H1 (cell line): ENCODE data around the gene ORAI3. TPM values are rescaled to one million over a fixed set of nuclear protein-coding genes. Genes with fewer than 3 reads are reported as not detected.
A peak's percentile ranks its signal among the peaks of the same experiment; 100 is the strongest.

Experiments
- CTCF ChIA-PET: fragments of 300-600 bp; sonication (Branson Sonifier 250); formaldehyde crosslinking; loops from one replicate; lab custom pipeline; 2021; ENCODE audit not compliant: partially characterized antibody; lab: Charles Lee
- POLR2A ChIA-PET: fragments of 300-600 bp; sonication (Branson Sonifier 250); formaldehyde crosslinking; loops from one replicate; lab custom pipeline; 2021; ENCODE audit warnings: inconsistent platforms; ENCODE audit not compliant: partially characterized antibody; lab: Charles Lee
- DNase-seq, 2 experiments: peaks; one replicate each; pipeline versions ENCODE4 v3.0.0 to v3.0.0-alpha.2; 2010 to 2022; ENCODE audit warnings: low spot score in 2 of 2, low read depth in 1 of 2, mixed read lengths in 1 of 2
- FAIRE-seq: peaks from 2 replicates; lab custom pipeline; 2011; peaks lifted over from hg19 to GRCh38; lab: Jason Lieb, UNC
- H2AFZ ChIP-seq: 2 replicates; pipeline ENCODE4 v1.8.1; 2012; ENCODE audit warnings: low read length, inconsistent platforms
- H2AK5ac ChIP-seq: 2 replicates; pipeline ENCODE4 v1.6.1; 2013; ENCODE audit warnings: low read depth, low read length
- H2BK120ac ChIP-seq: replicated peaks from 2 replicates; pipeline ENCODE3; 2013; ENCODE audit warnings: low read depth, low read length, inconsistent platforms
- H2BK12ac ChIP-seq: 2 replicates; pipeline ENCODE4 v1.6.1; 2013; ENCODE audit warnings: low read depth, low read length
- H2BK15ac ChIP-seq: 2 replicates; pipeline ENCODE4 v1.6.1; 2013; ENCODE audit warnings: low read length
- H2BK20ac ChIP-seq: 2 replicates; pipeline ENCODE4 v1.6.1; 2013; ENCODE audit warnings: low read length
- H2BK5ac ChIP-seq: 2 replicates; pipeline ENCODE4 v1.6.1; 2013; ENCODE audit warnings: low read depth, low read length
- H3K14ac ChIP-seq: 2 replicates; pipeline ENCODE4 v1.6.1; 2013; ENCODE audit warnings: inconsistent platforms; ENCODE audit not compliant: insufficient read length
- H3K18ac ChIP-seq: 2 replicates; pipeline ENCODE4 v1.6.1; 2013; ENCODE audit warnings: low read length; ENCODE audit errors: extremely low read depth
- H3K23ac ChIP-seq: 2 replicates; pipeline ENCODE4 v1.6.1; 2013; ENCODE audit warnings: inconsistent platforms; ENCODE audit not compliant: insufficient read length
- H3K23me2 ChIP-seq: 2 replicates; pipeline ENCODE4 v1.6.1; 2013; ENCODE audit warnings: low read depth, low read length
- H3K27ac ChIP-seq: 2 replicates; pipeline ENCODE4 v1.6.1; 2011; ENCODE audit warnings: low read depth, low read length, inconsistent platforms
- H3K27me3 ChIP-seq, 4 experiments: replicated peaks in 1 of 4; 1 replicate in 1 of 4; 2 replicates in 3 of 4; pipeline versions ENCODE4 v1.6.1 to v1.8.1; 2011 to 2013; ENCODE audit warnings: low read length in 3 of 4, mild to moderate bottlenecking in 3 of 4, inconsistent platforms in 2 of 4, mixed read lengths in 2 of 4, moderate library complexity in 1 of 4; ENCODE audit not compliant: control insufficient read depth in 3 of 4, insufficient read depth in 3 of 4; ENCODE audit errors: extremely low read depth in 1 of 4
- H3K36me3 ChIP-seq, 4 experiments: 2 replicates each; pipeline versions ENCODE4 v1.6.1 to v1.8.1; 2011 to 2013; ENCODE audit warnings: mild to moderate bottlenecking in 4 of 4, low read length in 3 of 4, moderate library complexity in 2 of 4, control low read depth in 1 of 4, inconsistent platforms in 1 of 4; ENCODE audit not compliant: insufficient read depth in 4 of 4, control insufficient read depth in 2 of 4
- H3K4ac ChIP-seq: replicated peaks from 2 replicates; pipeline ENCODE3; 2013; ENCODE audit warnings: low read length, low read depth, mixed read lengths, inconsistent platforms; ENCODE audit not compliant: insufficient read length
- H3K4me1 ChIP-seq, 4 experiments: replicated peaks in 1 of 4; 1 replicate in 1 of 4; 2 replicates in 3 of 4; pipeline versions ENCODE4 v1.6.1 to v1.8.1; 2011 to 2013; ENCODE audit warnings: low read length in 3 of 4, inconsistent platforms in 2 of 4, mixed read lengths in 1 of 4; ENCODE audit not compliant: insufficient read depth in 4 of 4, control insufficient read depth in 3 of 4
- H3K4me2 ChIP-seq, 2 experiments: 2 replicates each; pipeline versions ENCODE4 v1.6.1 to v1.8.1; 2011 to 2013; ENCODE audit warnings: low read depth in 2 of 2, low read length in 2 of 2, control low read depth in 1 of 2, inconsistent platforms in 1 of 2, mild to moderate bottlenecking in 1 of 2; ENCODE audit not compliant: insufficient read depth in 1 of 2
- H3K4me3 ChIP-seq, 4 experiments: fragments of 200-600, 300-600 bp in 1 of 4; sonication (generic), shearing (Covaris generic), sonication (Bioruptor Twin) in 1 of 4; 2 replicates each; pipeline versions ENCODE4 v1.5.1 to v1.8.1; 2011 to 2016; ENCODE audit warnings: low read length in 4 of 4, low read depth in 3 of 4, control low read depth in 2 of 4, inconsistent platforms in 2 of 4, mild to moderate bottlenecking in 2 of 4, mixed read lengths in 1 of 4, moderate library complexity in 1 of 4; ENCODE audit not compliant: insufficient read depth in 2 of 4; ENCODE audit errors: extremely low read depth in 1 of 4
- H3K56ac ChIP-seq: replicated peaks from 2 replicates; pipeline ENCODE3; 2013; ENCODE audit warnings: low read depth, mild to moderate bottlenecking, mixed read lengths, low read length, inconsistent platforms; ENCODE audit not compliant: insufficient read length
- H3K79me1 ChIP-seq: 2 replicates; pipeline ENCODE4 v1.6.1; 2013; ENCODE audit warnings: low read depth, low read length, control low read depth
- H3K79me2 ChIP-seq, 2 experiments: 2 replicates each; pipeline versions ENCODE4 v1.6.1 to v1.8.1; 2012 to 2013; ENCODE audit warnings: low read length in 2 of 2, mild to moderate bottlenecking in 2 of 2, inconsistent platforms in 1 of 2; ENCODE audit not compliant: insufficient read depth in 2 of 2, control insufficient read depth in 1 of 2
- H3K9ac ChIP-seq, 4 experiments: replicated peaks in 1 of 4; 1 replicate in 1 of 4; 2 replicates in 3 of 4; pipeline versions ENCODE4 v1.6.1 to v1.8.1; 2011 to 2013; ENCODE audit warnings: low read depth in 3 of 4, low read length in 3 of 4, control low read depth in 2 of 4, mild to moderate bottlenecking in 2 of 4, moderate library complexity in 2 of 4, inconsistent platforms in 1 of 4; ENCODE audit errors: extremely low read depth in 1 of 4
- H3K9me3 ChIP-seq, 2 experiments: 2 replicates each; pipeline versions ENCODE4 v1.6.1 to v1.8.1; 2012 to 2013; ENCODE audit warnings: mild to moderate bottlenecking in 2 of 2, moderate library complexity in 2 of 2, control low read depth in 1 of 2, inconsistent platforms in 1 of 2, low read depth in 1 of 2, low read length in 1 of 2, mixed read lengths in 1 of 2; ENCODE audit not compliant: insufficient read depth in 2 of 2
- H4K20me1 ChIP-seq, 2 experiments: replicated peaks in 1 of 2; 2 replicates each; pipeline versions ENCODE3 to v1.8.1; 2011 to 2013; ENCODE audit warnings: inconsistent platforms in 2 of 2, low read length in 2 of 2, mild to moderate bottlenecking in 1 of 2; ENCODE audit not compliant: insufficient read depth in 2 of 2, control insufficient read depth in 1 of 2
- H4K5ac ChIP-seq: 2 replicates; pipeline ENCODE4 v1.6.1; 2013; ENCODE audit warnings: low read length, low read depth, mixed read lengths, inconsistent platforms; ENCODE audit not compliant: insufficient read length
- H4K8ac ChIP-seq: 2 replicates; pipeline ENCODE4 v1.8.0; 2013; ENCODE audit warnings: mild to moderate bottlenecking, moderate library complexity, low read length, inconsistent platforms; ENCODE audit not compliant: insufficient read depth; ENCODE audit errors: extremely low read depth
- H4K91ac ChIP-seq: replicated peaks from 2 replicates; pipeline ENCODE3; 2013; ENCODE audit warnings: low read length, mixed read lengths, inconsistent platforms; ENCODE audit not compliant: insufficient read length
- EZH2 ChIP-seq: fragments of 200-600 bp; sonication (generic); IDR thresholded peaks from 2 replicates; pipeline ENCODE4 v1.7.1; 2012; ENCODE audit warnings: low read depth, mild to moderate bottlenecking, moderate library complexity, low read length, inconsistent platforms; ENCODE audit not compliant: severe bottlenecking
- GABPA ChIP-seq: IDR thresholded peaks from 2 replicates; pipeline ENCODE4 v1.6.1; 2011; ENCODE audit warnings: mild to moderate bottlenecking, low read length, moderate library complexity, borderline replicate concordance; ENCODE audit not compliant: insufficient read depth
- KDM1A ChIP-seq: fragments of 200-600, 300-600 bp; sonication (generic); IDR thresholded peaks from 2 replicates; pipeline ENCODE4 v1.7.1; 2016; ENCODE audit warnings: mild to moderate bottlenecking, low read length, borderline replicate concordance
- KDM4A ChIP-seq: IDR thresholded peaks from one replicate; pipeline ENCODE4 v1.7.1; 2012; ENCODE audit warnings: low read depth, mild to moderate bottlenecking, moderate library complexity, low read length, inconsistent platforms; ENCODE audit not compliant: severe bottlenecking
- MAX ChIP-seq: IDR thresholded peaks from 2 replicates; pipeline ENCODE4 v1.6.1; 2012; ENCODE audit warnings: inconsistent platforms
- RBBP5 ChIP-seq: IDR thresholded peaks from 2 replicates; pipeline ENCODE4 v1.7.1; 2012; ENCODE audit warnings: low read depth, mild to moderate bottlenecking, inconsistent platforms, low read length, moderate library complexity, borderline replicate concordance
- RFX5 ChIP-seq: IDR thresholded peaks from 2 replicates; pipeline ENCODE4 v1.6.1; 2011; ENCODE audit warnings: low read depth, low read length, improper control_type of control experiment, borderline replicate concordance
- SP2 ChIP-seq: IDR thresholded peaks from 2 replicates; pipeline ENCODE4 v1.6.1; 2012; ENCODE audit warnings: mild to moderate bottlenecking, low read length, inconsistent platforms
- SRF ChIP-seq: IDR thresholded peaks from 2 replicates; pipeline ENCODE4 v1.6.1; 2011; ENCODE audit warnings: mild to moderate bottlenecking, low read depth, low read length, moderate library complexity
- TBP ChIP-seq: IDR thresholded peaks from 2 replicates; pipeline ENCODE4 v1.6.1; 2011; ENCODE audit warnings: low read depth, low read length, improper control_type of control experiment
- USF2 ChIP-seq: IDR thresholded peaks from 2 replicates; pipeline ENCODE4 v1.6.1; 2011; ENCODE audit warnings: low read length, improper control_type of control experiment
- WGBS, 2 experiments: shearing (Covaris generic) in 1 of 2; methylation state at CpG; one replicate each; pipeline versions ENCODE4 v1.1.6 to v1.1.7; 2013 to 2015; ENCODE audit warnings: low lambda C conversion rate in 2 of 2, mixed read lengths in 2 of 2, inconsistent platforms in 1 of 2, low coverage in 1 of 2, missing lambda C conversion rate in 1 of 2; ENCODE audit not compliant: insufficient replicate concordance in 2 of 2, insufficient coverage in 1 of 2, insufficient read length in 1 of 2; ENCODE audit errors: extremely low coverage in 1 of 2, missing lambda C conversion rate in 1 of 2; 5-methylcytosine and 5-hydroxymethylcytosine counted together
- polyA plus RNA-seq, 7 experiments: library from polyadenylated mRNA; depleted of rRNA in 3 of 7; stranded (reverse) in 5 of 7; unstranded in 2 of 7; fragments of >200 nt in 5 of 7; fragments of 200-250 nt in 2 of 7; gene quantifications; 1 replicate in 5 of 7; 2 replicates in 1 of 7; 4 replicates in 1 of 7; pipeline versions ENCODE4 v1.2.1 to v1.2.3, GENCODE V29; 2011 to 2013; ENCODE audit warnings: missing spikeins in 2 of 7, mixed read lengths in 2 of 7
- total RNA-seq: library from RNA; stranded (reverse); fragmentation: NEBNext Ultra II Directional; extraction: Animal tissue kit (Norgen Biotek cat#: 25700); gene quantifications from 2 replicates; pipeline ENCODE4 v1.2.1, GENCODE V29; 2021

Gene ORAI3
- total and polyA plus RNA-seq, 2 of the 8 experiments (the other 6 are each of a cell fraction or from before 2014, with no cell fraction given): 8.7 to 24.5 TPM

- peak within 1 kb of the TSS; percentile 71 to 91 for H3K4me2 ChIP-seq
- peaks cover 0 to 9% (median 2%) of the 10 kb centered on the region in 4 experiments; a peak in 4 of 7 replicates for H3K4me1 ChIP-seq
- FAIRE-seq: no peak
- H4K5ac ChIP-seq: peak within 1 kb of the TSS; percentile 41
- H2BK12ac ChIP-seq: peak within 1 kb of the TSS; percentile 97; the same call in 1 of the 2 replicates
- WGBS, 2 experiments: 0% methylated on average over 1 of the region's 31 CpGs; no CpG with 5 or more reads in 1 of the 2 experiments
- H3K56ac ChIP-seq: peak within 1 kb of the TSS; percentile 87
- H2BK120ac ChIP-seq: no peak within 1 kb of the TSS
- H3K4me3 ChIP-seq: peak within 1 kb of the TSS; percentile 57 to 88 (median 84)
- ChIA-PET CTCF (no interaction called here), POLR2A (interaction anchor here (0.6 to 8.2 kb wide), 10 partner anchors 14 to 149 kb away, joined by 3 to 105 read pairs (median 4); partner anchors contain the start of genes CTF1 and ORAI3)
- no peak within 1 kb of the TSS for H3K4ac ChIP-seq
- H3K14ac ChIP-seq: no peak within 1 kb of the TSS
- peak within 1 kb of the TSS; percentile 96 for H4K91ac ChIP-seq
- peaks cover 4% of the 10 kb centered on the region for H3K79me1 ChIP-seq
- H2AFZ ChIP-seq: peak within 1 kb of the TSS; percentile 73
- peaks cover 8% of the 10 kb centered on the region; the same call in 1 of the 2 replicates for H3K23me2 ChIP-seq
- peak within 1 kb of the TSS; percentile 37 to 94 (median 85) for H3K9ac ChIP-seq
- no peak within 1 kb of the TSS for H2BK20ac ChIP-seq
- H4K8ac ChIP-seq: peak within 1 kb of the TSS; percentile 98; the same call in 1 of the 2 replicates
- H3K9me3 ChIP-seq: no peaks in the 10 kb centered on the region
- H3K27ac ChIP-seq: peak within 1 kb of the TSS; percentile 98
- no peaks in the 10 kb centered on the region for H3K27me3 ChIP-seq
- DNase-seq: no peak
- peaks cover 0 to 4% (median 1%) of the 10 kb centered on the region in 4 experiments; a peak in 2 of 8 replicates for H3K36me3 ChIP-seq
- H3K18ac ChIP-seq: peak within 1 kb of the TSS; percentile 90
- H2BK15ac ChIP-seq: no peak within 1 kb of the TSS
- H2BK5ac ChIP-seq: peak within 1 kb of the TSS; percentile 99
- no peak within 1 kb of the TSS for H3K23ac ChIP-seq
- peaks cover 0 to 10% of the 10 kb centered on the region in 2 experiments; a peak in 2 of 4 replicates for H3K79me2 ChIP-seq
- H2AK5ac ChIP-seq: no peak within 1 kb of the TSS; the same call in 1 of the 2 replicates
- H4K20me1 ChIP-seq: peaks cover 2 to 3% of the 10 kb centered on the region in 2 experiments
- TF ChIP-seq MAX: no peak
- TF ChIP-seq SP2: no peak
- TF ChIP-seq TBP: no peak
- TF ChIP-seq RFX5: no peak
- no peak for TF ChIP-seq GABPA
- TF ChIP-seq RBBP5: 0 out of 2 replicates have a peak, but pooled peaks have one; percentile 3
- TF ChIP-seq KDM4A: peak; percentile 20
- no peak for TF ChIP-seq EZH2
- no peak for TF ChIP-seq USF2
- no peak for TF ChIP-seq SRF
- TF ChIP-seq KDM1A: peak; percentile 62; the same call in 1 of the 2 replicates
Measured at GRCh38 chr16:30923554-30924075, 25.3 kb upstream of the ORAI3 start, which contains the start of gene FBXL19. TSS of gene FBXL19 (plus strand) at chr16:30923572. CDS start at chr16:30925755, 2,183 bp downstream.
